Stimulated activated CD8-positive, alpha-beta memory T cell treated with anti-CD3 and anti-CD28 coated beads, Interleukin-4, amount 100 ng/mL, for 1 hour (primary cell): ENCODE results near the gene DGKI.
"Not testable (repeated sequence)": the region's sequence is repeated elsewhere in the genome, so short reads cannot be mapped to it uniquely, and the experiment has no call there.

ENCODE experiments used
- DNase-seq, 2 donors: peaks; one replicate each; pipeline ENCODE4 v3.0.0-alpha.2; 2020; ENCODE audit warnings: low read depth in 2 of 2, low spot score in 1 of 2

DGKI gene

DNA sequence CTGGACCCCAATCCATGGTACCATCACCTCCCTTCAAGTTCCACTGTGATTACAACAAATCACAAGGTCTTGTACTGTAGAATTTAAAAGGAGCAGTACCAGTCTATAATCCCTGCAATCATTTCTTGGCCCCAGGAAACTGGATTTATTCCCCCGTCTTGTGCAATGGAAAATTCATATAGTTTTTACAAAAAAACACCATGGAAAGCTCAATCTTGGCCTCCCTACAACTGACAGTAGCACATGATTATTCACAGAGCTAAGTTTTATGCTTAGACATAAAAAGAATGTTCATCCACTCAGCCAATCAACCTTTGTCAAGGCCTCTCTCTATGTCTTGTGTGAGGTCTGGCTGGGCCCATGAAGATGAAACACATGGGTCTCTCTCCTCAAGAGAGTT lies 10.2 kb downstream of the DGKI start:
- DNase-seq: no peak

DNA sequence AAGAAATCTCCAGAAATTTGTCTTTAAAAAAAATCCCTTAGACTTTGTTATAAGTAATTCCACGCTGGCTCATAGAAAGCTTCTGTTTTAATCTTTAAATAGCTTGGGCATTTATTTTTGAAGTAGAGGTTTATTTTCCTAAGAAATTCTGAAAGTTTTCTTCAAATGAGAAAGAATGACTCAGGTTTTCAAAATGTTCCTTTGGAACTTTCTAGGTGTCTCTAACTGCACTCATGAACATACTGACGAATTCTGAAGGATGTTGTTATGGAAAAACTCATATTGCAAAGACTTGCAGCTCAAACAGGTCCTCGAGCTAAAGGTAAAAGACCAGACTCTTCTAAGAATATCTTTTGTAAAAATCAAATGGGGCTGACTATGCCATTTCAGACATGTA lies 10.7 kb downstream of the DGKI start:
- DNase-seq: no peak

GRCh38 chr7:137835486-137836112 lies 11.2 kb downstream of the DGKI start:
- no peak for DNase-seq

GRCh38 chr7:137834552-137834951 lies 12.2 kb downstream of the DGKI start:
- no peak for DNase-seq

DNA sequence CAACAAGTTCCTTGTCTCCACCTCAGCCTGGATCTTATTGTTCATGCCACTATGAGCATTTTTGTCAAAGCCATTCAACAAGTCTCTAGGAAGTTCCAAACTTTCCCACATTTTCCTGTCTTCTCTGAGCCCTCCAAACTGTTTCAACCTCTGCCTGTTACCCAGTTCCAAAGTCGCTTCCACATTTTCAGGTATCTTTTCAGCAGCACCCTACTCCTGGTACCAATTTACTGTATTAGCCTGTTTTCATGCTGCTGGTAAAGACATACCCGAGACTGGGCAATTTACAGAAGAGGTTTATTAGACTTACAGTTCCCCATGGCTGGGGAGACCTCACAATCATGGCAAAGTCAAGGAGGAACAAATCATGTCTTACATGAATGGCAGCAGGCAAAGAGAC lies 13.8 kb downstream of the DGKI start:
- DNase-seq: not testable (repeated sequence)

DNA sequence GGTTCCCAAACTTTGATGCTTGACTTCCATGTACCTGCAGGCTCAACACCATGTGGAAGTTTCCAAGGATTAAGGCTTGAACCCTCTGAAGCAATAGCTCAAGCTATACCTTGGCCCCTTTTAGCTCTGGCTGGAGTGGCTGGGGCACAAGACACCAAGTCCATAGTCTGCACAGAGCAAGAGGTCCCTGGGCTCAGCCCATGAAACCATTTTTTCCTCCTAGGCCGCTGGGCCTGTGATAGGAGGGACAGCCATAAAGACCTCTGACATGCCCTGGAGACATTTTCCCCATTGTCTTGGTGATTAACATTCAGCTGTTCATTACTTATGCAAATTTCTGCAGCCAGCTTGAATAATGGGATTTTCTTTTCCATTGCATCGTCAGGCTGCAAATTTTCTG lies 14.4 kb downstream of the DGKI start:
- no peak for DNase-seq

DNA sequence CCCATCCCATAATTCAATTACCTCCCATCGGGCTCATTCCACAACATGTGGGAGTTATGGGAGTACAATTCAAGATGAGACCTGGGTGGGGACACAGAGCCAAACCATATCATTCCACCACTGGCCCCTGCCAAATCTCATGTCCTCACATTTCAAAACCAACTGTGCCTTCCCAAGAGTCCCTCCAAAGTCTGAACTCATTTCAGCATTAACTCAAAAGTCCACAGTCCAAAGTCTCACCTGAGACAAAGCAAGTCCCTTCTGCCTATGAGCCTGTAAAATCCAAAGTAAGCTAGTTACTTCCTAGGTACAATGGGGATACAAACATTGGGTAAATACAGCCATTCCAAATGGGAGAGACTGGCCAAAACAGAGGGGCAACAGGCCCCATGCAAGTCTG lies 15.2 kb downstream of the DGKI start:
- not testable (repeated sequence) for DNase-seq

DNA sequence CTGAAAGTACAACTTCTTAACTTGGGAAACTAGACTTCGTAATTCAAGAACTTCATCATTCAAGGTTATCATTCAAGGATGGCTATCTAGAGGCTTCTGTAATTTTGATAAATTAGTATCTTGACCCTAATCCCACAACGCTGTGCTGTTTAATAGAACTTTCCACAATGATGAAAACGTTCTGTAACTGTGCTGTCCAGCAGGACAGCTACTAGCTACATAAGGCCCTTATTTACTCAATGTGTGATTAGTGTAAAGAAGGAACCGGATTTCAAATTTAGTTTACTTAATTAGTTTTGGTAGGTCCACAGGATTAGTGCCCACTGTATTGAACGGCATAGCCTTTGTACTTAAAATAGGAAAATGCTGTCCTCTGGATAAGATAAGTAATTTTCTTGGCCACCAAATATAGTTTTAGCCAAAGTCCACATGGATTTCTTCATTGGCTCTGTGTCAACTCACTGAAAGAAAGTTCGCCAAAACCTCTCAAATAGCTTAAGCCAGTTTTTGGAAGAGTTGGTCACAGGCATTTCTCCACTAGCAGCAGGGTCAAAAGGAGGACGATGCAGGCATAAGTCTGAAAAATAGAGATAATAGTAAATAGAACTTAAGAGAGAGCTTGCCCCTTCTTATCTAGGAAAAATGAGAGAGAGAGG lies 17.3 kb downstream of the DGKI start:
- no peak for DNase-seq

GRCh38 chr7:137828456-137828855 lies 18.3 kb downstream of the DGKI start:
- DNase-seq: no peak

- no peak for DNase-seq
These were observed 21.3 kb downstream of the DGKI start for GRCh38 chr7:137825489-137825888.

DNA sequence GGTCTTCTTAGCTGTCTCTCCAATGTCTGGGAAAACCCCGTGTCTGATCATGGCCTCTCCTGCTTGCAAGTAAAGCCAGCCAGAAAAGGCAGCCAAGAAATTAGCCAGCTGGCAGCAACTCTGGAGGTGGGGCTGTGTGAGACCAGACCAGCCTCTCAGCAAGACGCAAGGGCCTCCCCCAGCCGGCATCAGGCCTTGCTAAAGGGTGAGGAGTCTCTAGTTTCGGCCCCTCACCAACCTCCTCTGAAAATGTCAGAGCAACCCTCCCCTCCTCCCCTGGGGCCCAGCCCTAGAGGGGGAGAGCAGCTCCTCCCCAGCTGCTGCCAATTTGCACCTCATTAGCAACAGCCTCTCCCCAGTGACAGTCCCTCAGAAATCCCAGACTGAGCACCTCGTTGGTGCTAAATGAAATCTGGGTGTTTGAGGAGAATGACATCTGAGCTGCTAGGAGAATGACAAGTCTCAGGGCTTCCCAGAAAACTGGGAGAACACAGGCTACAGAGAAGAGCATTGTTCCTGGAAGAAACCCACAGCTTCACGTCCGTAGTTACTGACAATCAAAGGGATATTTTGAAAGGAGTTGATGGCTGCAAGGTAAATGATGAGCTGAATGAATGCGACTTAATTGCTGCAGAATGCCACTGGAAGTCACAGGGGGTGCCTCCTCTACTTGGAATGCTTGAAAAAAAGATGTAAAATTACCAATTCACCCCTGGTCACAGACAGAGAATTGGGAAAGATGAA lies 25.9 kb downstream of the DGKI start:
- DNase-seq: no peak

- DNase-seq: no peak
These were observed 26.6 kb downstream of the DGKI start for GRCh38 chr7:137820156-137820555.

GRCh38 chr7:137818036-137818435 lies 28.7 kb downstream of the DGKI start:
- DNase-seq: no peak

DNA sequence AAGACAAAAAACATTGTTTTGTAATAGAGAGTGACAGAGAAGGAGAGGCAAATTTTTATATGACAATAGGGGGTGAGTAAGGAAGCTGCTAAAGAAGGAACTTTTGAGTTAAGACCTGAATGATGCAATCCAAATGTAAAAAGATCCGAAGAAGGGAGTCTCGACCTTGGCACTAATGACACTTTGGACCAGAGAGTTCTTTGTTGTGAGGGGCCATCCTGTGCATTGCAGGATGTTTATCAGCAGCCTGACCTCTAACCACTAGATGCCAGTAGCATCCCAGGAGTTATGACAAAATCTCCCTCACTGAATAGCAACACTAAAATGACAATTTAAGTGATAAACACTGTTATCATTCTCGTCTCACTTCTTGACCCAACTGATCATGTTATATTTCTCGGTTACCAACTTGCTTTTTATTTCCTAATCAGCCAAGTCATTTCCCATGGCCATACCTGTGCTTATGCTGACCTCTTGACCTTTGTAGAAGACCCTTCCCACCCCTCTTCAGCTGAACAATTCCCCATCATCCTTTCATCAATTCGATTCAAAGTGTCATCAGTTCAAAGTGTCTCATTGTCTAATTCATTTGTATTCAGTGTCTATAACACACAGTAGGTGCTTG lies 30.0 kb downstream of the DGKI start:
- DNase-seq: no peak

GRCh38 chr7:137813541-137813940 lies 33.2 kb downstream of the DGKI start:
- DNase-seq: no peak

DNA sequence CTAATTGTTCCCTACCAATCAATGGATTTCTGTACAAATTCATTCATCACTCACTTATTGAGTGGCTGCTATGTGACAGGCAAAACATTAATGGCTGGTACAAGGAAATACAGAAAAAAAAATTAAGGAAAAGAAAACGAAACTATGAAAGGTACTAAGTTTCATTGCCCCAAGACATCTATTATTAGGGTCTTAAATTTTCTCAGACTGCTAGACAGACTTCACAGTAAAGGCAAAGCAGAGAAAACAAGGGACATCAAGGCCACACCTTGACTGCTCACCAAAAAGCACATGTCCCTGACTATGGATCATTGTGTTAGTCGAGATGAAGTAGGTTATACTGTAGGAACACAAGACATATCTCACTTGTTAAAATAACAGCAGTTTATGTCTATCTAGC lies 36.5 kb downstream of the DGKI start:
- DNase-seq: no peak

DNA sequence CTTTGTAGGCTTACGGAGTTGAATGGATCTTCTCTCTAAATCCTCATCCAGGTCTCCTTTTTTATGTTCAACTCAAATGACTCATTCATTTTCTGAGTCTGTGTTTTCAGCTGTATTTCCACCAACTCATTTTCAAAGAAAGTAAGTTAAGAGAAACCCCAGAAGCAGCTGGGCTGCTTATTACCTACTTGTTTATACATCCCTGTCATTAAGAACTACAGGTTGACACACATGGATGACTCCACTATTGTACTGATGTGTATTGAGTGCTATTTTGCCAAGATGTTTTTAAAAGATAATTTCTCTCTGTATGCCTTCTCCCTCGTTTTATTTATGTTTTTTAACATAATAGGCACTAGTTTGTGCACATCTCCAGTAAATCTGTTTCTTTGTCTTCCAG lies 41.9 kb downstream of the DGKI start:
- no peak for DNase-seq

DNA sequence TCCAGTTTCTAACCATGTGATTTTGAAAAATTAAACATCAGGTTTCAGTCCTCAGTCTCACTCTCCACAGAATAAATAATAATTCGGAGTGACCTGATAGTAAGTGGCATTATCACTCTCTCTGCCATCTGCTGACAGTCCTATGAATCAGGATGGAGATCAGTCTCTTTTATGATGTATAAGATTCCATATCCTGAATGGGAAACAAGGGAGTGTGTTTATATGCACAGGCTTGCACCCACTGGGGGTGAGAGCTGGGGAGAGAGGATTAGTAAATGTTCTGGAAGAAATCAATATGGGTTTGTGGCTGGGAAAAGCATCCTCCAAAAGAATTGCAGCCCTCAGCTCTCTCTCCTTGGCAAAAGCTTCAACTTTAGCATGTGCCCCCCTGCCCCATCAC lies 45.3 kb downstream of the DGKI start:
- no peak for DNase-seq

DNA sequence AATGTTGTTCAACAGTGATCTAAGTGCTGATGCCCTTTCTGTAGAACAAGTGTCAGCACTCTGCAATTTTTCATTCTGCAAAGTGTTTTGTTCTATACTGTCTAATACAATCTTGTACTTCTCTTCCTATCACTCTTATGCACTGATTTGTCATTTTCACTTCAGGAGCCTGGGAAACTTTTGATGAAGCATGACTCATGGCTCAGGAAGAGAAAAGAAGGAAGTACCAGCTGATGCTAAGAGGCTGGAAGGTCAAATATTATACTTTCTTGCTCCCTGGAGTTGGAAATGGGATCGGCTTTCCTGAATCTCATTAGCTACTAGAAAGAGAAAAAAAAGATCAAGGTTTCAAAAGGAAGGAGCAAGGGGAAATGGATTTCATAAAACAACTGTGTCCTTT lies 45.8 kb downstream of the DGKI start:
- no peak for DNase-seq

GRCh38 chr7:137798073-137798763 lies 48.6 kb downstream of the DGKI start:
- no peak for DNase-seq

GRCh38 chr7:137795211-137795610 lies 51.6 kb downstream of the DGKI start:
- no peak for DNase-seq
